Tibial nerve (tissue), 4 donors: ENCODE results near the gene SLC35F1. TPM values are rescaled to one million over a fixed set of nuclear protein-coding genes. Genes with fewer than 3 reads are reported as not detected.
A peak's percentile ranks its signal among the peaks of the same experiment; 100 is the strongest.

Experiments
- DNase-seq, 2 donors: peaks; one replicate each; pipeline ENCODE4 v3.0.0-alpha.2; 2019; ENCODE audit warnings: low spot score in 2 of 2
- H3K27ac ChIP-seq, 4 donors: fragments of 200-600 bp; sonication (generic) in 3 of 4; one replicate each; pipeline ENCODE4 v1.5.1; 2017 to 2019; ENCODE audit warnings: mild to moderate bottlenecking in 1 of 4
- H3K27me3 ChIP-seq, 2 donors: fragments of 200-600 bp; sonication (generic) in 1 of 2; one replicate each; pipeline versions ENCODE4 v1.5.1 to v1.6.0; 2017 to 2019
- H3K36me3 ChIP-seq, 3 donors: fragments of 200-600 bp; sonication (generic); one replicate each; pipeline ENCODE4 v1.5.1; 2018 to 2019
- H3K4me1 ChIP-seq, 4 donors: fragments of 200-600 bp; sonication (generic) in 3 of 4; one replicate each; pipeline ENCODE4 v1.5.1; 2017 to 2019
- H3K4me3 ChIP-seq, 4 donors: fragments of 200-600 bp; sonication (generic) in 3 of 4; one replicate each; pipeline ENCODE4 v1.5.1; 2017 to 2019; ENCODE audit warnings: mild to moderate bottlenecking in 1 of 4, moderate library complexity in 1 of 4
- H3K9me3 ChIP-seq, 4 donors: fragments of 200-600 bp; sonication (generic) in 3 of 4; one replicate each; pipeline ENCODE4 v1.5.1; 2017 to 2019
- CTCF ChIP-seq, 5 experiments: fragments of 200-600 bp in 3 of 5; fragments of 450-650 bp in 2 of 5; sonication (generic) in 3 of 5; IDR thresholded peaks; one replicate each; pipeline ENCODE4 v1.5.1; 2016 to 2019; ENCODE audit warnings: antibody characterized with exemption in 5 of 5, mild to moderate bottlenecking in 3 of 5, moderate library complexity in 2 of 5
- EP300 ChIP-seq, 2 donors: sonication (generic); formaldehyde crosslinking; IDR thresholded peaks; one replicate each; pipeline ENCODE4 v1.6.1; 2017; ENCODE audit warnings: antibody characterized with exemption in 2 of 2, mild to moderate bottlenecking in 1 of 2
- POLR2A ChIP-seq, 2 donors: fragments of 450-650 bp; IDR thresholded peaks; one replicate each; pipeline ENCODE4 v1.6.1; 2017; ENCODE audit warnings: antibody characterized with exemption in 2 of 2, mild to moderate bottlenecking in 2 of 2, moderate library complexity in 2 of 2
- WGBS, 2 donors: methylation state at CpG; one replicate each; pipeline ENCODE4 v1.1.5; 2018; 5-methylcytosine and 5-hydroxymethylcytosine counted together
- total RNA-seq, 4 donors: library from RNA; depleted of rRNA; stranded (reverse); fragments of >200 nt; gene quantifications; one replicate each; pipeline ENCODE4 v1.1.0, GENCODE V29; 2016

The SLC35F1 gene
- total RNA-seq, 4 donors from 2014 or later, result 12.7 to 40.4 (median 16.5) TPM

- no peaks in the 10 kb centered on the region for H3K27me3 ChIP-seq
- no peaks in the 10 kb centered on the region for H3K4me1 ChIP-seq
- H3K9me3 ChIP-seq, result no peaks in the 10 kb centered on the region
- no peak overlapping the region for H3K27ac ChIP-seq
- H3K4me3 ChIP-seq, result no peak overlapping the region
- TF ChIP-seq POLR2A (IDR thresholded peaks at IDR 0.05) (no peak), EP300 (IDR thresholded peaks at IDR 0.05) (no peak), CTCF (IDR thresholded peaks at IDR 0.05) (no peak)
- DNase-seq, result no peak
- H3K36me3 ChIP-seq, result no peaks in the 10 kb centered on the region
- WGBS, 2 donors, result 73 to 88% methylated on average over 2 of the region's 2 CpGs
Measured at GRCh38 chr6:118085665-118086064, 178.6 kb downstream of the SLC35F1 start.

GRCh38 chr6:118086159-118086558 lies 179.1 kb downstream of the SLC35F1 start:
- H3K4me3 ChIP-seq, result no peak overlapping the region
- H3K27ac ChIP-seq, result no peak overlapping the region
- no peaks in the 10 kb centered on the region for H3K4me1 ChIP-seq
- no peaks in the 10 kb centered on the region for H3K27me3 ChIP-seq
- H3K36me3 ChIP-seq, result no peaks in the 10 kb centered on the region
- TF ChIP-seq POLR2A (IDR thresholded peaks at IDR 0.05), result no peak
- no peak for TF ChIP-seq EP300 (IDR thresholded peaks at IDR 0.05)
- TF ChIP-seq CTCF (IDR thresholded peaks at IDR 0.05), result no peak
- 68 to 71% methylated on average over 2 of the region's 2 CpGs for WGBS, 2 donors
- no peaks in the 10 kb centered on the region for H3K9me3 ChIP-seq
- no peak for DNase-seq

- H3K27ac ChIP-seq, result no peak overlapping the region
- peaks cover 0 to 11% (median 0%) of the 10 kb centered on the region in 4 donors for H3K9me3 ChIP-seq
- H3K27me3 ChIP-seq, result no peaks in the 10 kb centered on the region
- H3K4me3 ChIP-seq, result no peak overlapping the region
- TF ChIP-seq CTCF (IDR thresholded peaks at IDR 0.05), result no peak
- TF ChIP-seq POLR2A (IDR thresholded peaks at IDR 0.05), result no peak
- TF ChIP-seq EP300 (IDR thresholded peaks at IDR 0.05), result no peak
- no peaks in the 10 kb centered on the region for H3K36me3 ChIP-seq
- DNase-seq, result no peak
- H3K4me1 ChIP-seq, result no peaks in the 10 kb centered on the region
Measured at GRCh38 chr6:118092086-118092485, 185.0 kb downstream of the SLC35F1 start.

GRCh38 chr6:118097576-118097975 lies 190.5 kb downstream of the SLC35F1 start:
- TF ChIP-seq CTCF (IDR thresholded peaks at IDR 0.05) (no peak), POLR2A (IDR thresholded peaks at IDR 0.05) (no peak), EP300 (IDR thresholded peaks at IDR 0.05) (no peak)
- WGBS, 2 donors, result 63 to 68% methylated on average over 3 of the region's 3 CpGs
- Histone ChIP-seq H3K27me3 (no peaks in the 10 kb centered on the region), H3K4me3 (no peak overlapping the region), H3K27ac (no peak overlapping the region), H3K36me3 (no peaks in the 10 kb centered on the region), H3K4me1 (peaks cover 0 to 10% (median under 1%) of the 10 kb centered on the region in 4 donors), H3K9me3 (peaks cover 0 to under 1% (median 0%) of the 10 kb centered on the region in 4 donors)
- DNase-seq, result no peak

- peak overlapping the region in 1 of 4 donors; percentile 36 for H3K27ac ChIP-seq
- no peaks in the 10 kb centered on the region for H3K36me3 ChIP-seq
- 32 to 53% methylated on average over 2 of the region's 2 CpGs for WGBS, 2 donors
- DNase-seq, result no peak
- no peaks in the 10 kb centered on the region for H3K27me3 ChIP-seq
- no peak overlapping the region for H3K4me3 ChIP-seq
- H3K9me3 ChIP-seq, result no peaks in the 10 kb centered on the region
- TF ChIP-seq EP300 (IDR thresholded peaks at IDR 0.05) (no peak), POLR2A (IDR thresholded peaks at IDR 0.05) (no peak), CTCF (IDR thresholded peaks at IDR 0.05) (no peak)
- H3K4me1 ChIP-seq, result peaks cover 0 to 17% (median 2%) of the 10 kb centered on the region in 4 donors
Measured at GRCh38 chr6:118100717-118101116, 193.7 kb downstream of the SLC35F1 start.
